LNCAP (cell line): ENCODE results near the gene MYH11.

Experiments
- CTCF ChIP-seq: fragments of 450-650 bp; IDR thresholded peaks from 2 replicates; pipeline ENCODE4 v1.5.1; 2017; ENCODE audit warnings: mild to moderate bottlenecking

MYH11 gene

DNA sequence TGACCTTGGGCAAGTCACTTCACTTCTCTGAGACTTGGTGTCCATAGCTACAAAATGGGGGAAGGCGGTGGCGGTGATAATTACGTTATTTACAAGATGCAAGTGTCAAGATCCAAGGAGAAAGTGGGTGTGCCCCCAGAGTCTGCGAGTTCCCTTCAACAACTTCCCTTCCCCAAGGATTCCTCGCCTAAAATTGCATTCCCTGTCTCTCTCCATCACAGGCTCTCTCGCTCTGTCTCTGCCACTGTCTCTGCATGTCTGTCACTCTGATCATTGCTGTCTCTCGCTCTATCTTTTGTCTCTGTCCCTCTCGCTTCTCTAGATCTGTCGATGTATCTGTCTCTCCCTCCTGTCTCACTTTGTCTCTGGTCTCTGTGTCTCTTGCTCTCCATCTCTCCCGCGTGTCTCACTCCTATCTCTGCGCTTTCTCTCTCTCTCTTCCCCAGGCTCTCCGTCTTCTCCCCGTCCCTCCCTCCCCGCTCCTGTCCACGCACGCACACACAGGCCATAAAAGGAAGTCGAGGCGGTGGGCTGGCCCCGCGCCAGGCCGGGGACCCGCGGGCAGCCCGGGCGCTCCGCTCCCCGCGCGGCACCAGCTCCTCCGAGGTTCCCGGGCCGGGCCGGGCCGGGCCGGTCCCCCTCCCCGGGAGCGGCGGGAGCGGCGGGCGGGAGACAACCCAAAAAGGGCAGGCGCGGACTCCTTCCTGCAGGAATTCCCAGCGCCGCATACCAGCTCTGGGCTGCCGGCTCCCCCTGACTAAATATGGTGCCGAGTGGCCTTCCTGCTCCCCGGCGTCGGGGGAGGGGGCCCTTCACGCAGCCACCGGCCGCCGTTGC is 1.1 kb upstream of the MYH11 start:
- TF ChIP-seq CTCF: no peak

- TF ChIP-seq CTCF: no peak
Measured at GRCh38 chr16:15856182-15856581, 646 bp downstream of the MYH11 start.

- no peak for TF ChIP-seq CTCF
Measured at GRCh38 chr16:15855704-15856003, 1.2 kb downstream of the MYH11 start.

DNA sequence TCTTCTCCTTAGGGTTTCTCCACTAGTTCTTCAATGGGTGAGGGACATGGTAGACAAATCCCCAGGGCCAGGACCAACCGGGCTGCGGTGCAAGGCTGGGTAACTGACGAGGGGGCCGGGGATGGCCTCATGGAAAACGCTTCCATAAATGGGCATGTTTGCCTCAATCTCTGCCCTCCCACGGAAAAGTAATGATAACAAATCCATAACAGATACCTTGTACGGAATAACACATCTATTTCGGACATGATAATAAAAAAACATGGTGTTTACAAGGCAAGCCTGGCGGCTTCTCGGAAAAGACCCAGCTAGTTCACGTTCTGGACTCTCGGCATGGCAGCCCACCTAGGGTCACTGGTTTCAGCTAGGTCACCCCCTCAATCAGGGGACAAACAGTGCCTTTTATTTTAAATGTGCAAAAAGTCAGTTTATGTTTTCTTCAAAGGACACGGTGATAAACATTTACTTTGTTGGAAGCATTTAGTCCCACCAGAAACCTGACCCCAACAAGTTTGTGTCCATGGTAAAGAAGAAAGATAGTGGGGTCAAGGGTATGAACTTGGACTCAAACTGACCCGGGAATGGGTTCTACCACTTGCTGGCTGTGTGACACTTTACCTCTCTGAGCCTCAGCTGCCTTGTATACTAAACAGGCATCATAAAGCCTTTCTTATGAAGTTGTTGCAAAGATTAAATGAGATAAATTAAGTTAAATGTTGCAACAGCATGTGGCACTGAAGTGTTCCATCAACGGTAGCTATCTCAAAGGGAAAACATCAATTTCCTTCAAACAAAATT is 1.7 kb downstream of the MYH11 start:
- no peak for TF ChIP-seq CTCF

DNA sequence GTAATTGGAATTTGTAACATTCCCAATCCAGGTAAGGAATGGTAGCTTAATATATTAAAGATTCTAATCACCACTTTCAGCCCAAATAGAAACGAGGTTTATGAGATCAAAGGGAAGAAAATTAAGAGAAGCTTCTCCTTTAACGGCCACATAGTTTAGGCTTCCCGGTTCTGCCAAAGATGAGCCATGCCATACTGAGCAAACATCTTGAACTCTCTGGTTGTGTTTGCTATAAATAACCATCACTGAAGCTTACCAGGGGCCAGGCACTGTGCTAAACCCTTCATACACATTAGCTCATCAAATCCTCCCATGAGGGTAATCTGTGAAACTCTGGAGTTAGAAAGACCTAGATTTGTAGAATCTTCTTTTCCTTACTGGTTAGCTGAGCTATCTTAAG is 2.8 kb downstream of the MYH11 start:
- no peak for TF ChIP-seq CTCF

- no peak for TF ChIP-seq CTCF
Measured at GRCh38 chr16:15853021-15853420, 3.8 kb downstream of the MYH11 start.

DNA sequence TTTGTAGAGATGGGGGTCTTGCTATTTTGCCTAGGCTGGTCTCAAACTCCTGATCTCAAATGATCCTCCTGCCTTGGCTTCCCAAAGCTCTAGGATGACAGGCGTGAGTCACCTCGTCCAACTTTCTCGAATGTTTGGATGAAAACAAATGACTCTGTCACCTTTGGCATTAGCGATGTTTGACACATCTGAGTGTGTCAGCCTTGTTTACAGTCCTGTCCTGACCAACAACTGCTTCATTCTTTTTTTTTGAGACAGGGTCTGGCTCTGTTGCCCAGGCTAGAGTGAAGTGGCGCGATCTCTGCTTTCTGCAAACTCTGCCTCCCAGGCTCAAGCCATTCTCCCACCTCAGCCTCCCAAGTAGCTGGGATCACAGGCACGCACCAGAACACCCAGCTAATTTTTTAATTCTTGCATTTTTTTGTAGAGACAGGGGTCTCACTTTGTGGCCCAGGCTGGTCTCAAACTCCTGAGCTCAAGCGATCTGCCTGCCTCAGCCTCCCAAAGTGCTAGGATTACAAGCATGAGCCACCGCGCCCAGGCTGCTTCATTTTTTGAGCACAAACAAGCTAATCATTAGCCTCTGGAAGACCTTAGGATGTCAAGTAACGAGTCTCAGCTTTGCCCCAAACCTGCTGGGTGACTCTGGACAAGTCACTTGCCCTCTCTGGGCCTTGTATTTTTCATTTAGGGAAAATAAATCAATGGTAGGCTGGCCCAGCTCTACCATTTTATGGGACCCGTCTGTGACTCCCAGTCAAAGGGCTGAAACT is 7.4 kb downstream of the MYH11 start:
- no peak for TF ChIP-seq CTCF
